GM19025 (cell line): ENCODE results near the gene FGFR2.

ENCODE experiments used
- ATAC-seq: cut with Tn5 transposase; IDR thresholded peaks from one replicate; pipeline ENCODE4 v1.9.1; 2021; ENCODE audit warnings: mild to moderate bottlenecking, low read depth, moderate library complexity; ENCODE audit not compliant: unreplicated experiment

FGFR2 gene

GRCh38 chr10:121433965-121434364, 164.3 kb downstream of the FGFR2 start:
- no peak for ATAC-seq

- ATAC-seq: no peak
These were observed 169.4 kb downstream of the FGFR2 start for GRCh38 chr10:121428867-121429266.
